ENCODE measurements around the gene SGTB. TPM values are rescaled to one million over a fixed set of nuclear protein-coding genes. Genes with fewer than 3 reads are reported as not detected.

SGTB gene
- total and polyA plus RNA-seq, 2 experiments from 2014 or later = 8.0 to 12.5 TPM

- no peak for TF ChIP-seq REST (IDR thresholded peaks at IDR 0.05; ENCODE audit: unreplicated experiment)
- TF ChIP-seq CTCF (conservative IDR thresholded peaks at IDR 0.05; ENCODE audit: low read depth in 2 of 2) = no peak
- TF ChIP-seq JUNB (IDR thresholded peaks at IDR 0.05; ENCODE audit: unreplicated experiment) = no peak
- no peak for TF ChIP-seq ZNF114 (CRISPR knock-in tag; IDR thresholded peaks at IDR 0.05)
- TF ChIP-seq NANOG (IDR thresholded peaks at IDR 0.05; ENCODE audit: borderline replicate concordance) = no peak
Observed at GRCh38 chr5:65771266-65771665, 49.4 kb upstream of the SGTB start (continued).

- H3K27me3 Mint-ChIP-seq (ENCODE audit: insufficient read depth, low read depth, poor library complexity) = peaks cover 3% of the 10 kb centered on the region
- no peak overlapping the region for H3K4me2 ChIP-seq
- peaks cover 8% of the 10 kb centered on the region for H3K4me1 Mint-ChIP-seq
- H3K9me2 ChIP-seq (ENCODE audit: insufficient read depth) = no peaks in the 10 kb centered on the region
- peaks cover 10% of the 10 kb centered on the region for H3K36me3 ChIP-seq (ENCODE audit: insufficient read depth)
- no peaks in the 10 kb centered on the region for H3K9me3 Mint-ChIP-seq
- DNase-seq (ENCODE audit: low spot score) (no peak), ATAC-seq (no peak)
- no peak overlapping the region for H3K4me3 Mint-ChIP-seq
- H3K27ac Mint-ChIP-seq = no peak overlapping the region
- H3K4me1 ChIP-seq (ENCODE audit: insufficient read depth) = no peaks in the 10 kb centered on the region
- peaks cover 9% of the 10 kb centered on the region; the same call in 1 of the 2 replicates for H3K79me2 ChIP-seq (replicated peaks; ENCODE audit: insufficient read depth)
- no peak overlapping the region for H3K27ac ChIP-seq (ENCODE audit: low read depth)
- H2AFZ ChIP-seq = no peak overlapping the region
- no peak overlapping the region for H3K4me3 ChIP-seq
- no peaks in the 10 kb centered on the region for H3F3A ChIP-seq (replicated peaks; ENCODE audit: low read depth)
- H3K27me3 ChIP-seq (ENCODE audit: insufficient read depth) = no peaks in the 10 kb centered on the region
- H4K20me1 ChIP-seq (replicated peaks; ENCODE audit: insufficient read depth) = 0 out of 2 replicates have a peak, but pooled peaks cover 4% of the 10 kb centered on the region
- peaks cover 31% of the 10 kb centered on the region for H3K36me3 Mint-ChIP-seq (ENCODE audit: low read depth)
- TF ChIP-seq ZNF462 (CRISPR knock-in tag; IDR thresholded peaks at IDR 0.05) (no peak), ZNF114 (CRISPR knock-in tag; IDR thresholded peaks at IDR 0.05) (no peak), ETS1 (IDR thresholded peaks at IDR 0.05) (no peak), CTCF (conservative IDR thresholded peaks at IDR 0.05; ENCODE audit: low read depth in 2 of 2) (no peak), CREB1 (CRISPR knock-in tag; IDR thresholded peaks at IDR 0.05; ENCODE audit: low read depth) (no peak), NANOG (IDR thresholded peaks at IDR 0.05; ENCODE audit: borderline replicate concordance) (no peak)
Observed at GRCh38 chr5:65769539-65769938, 47.6 kb upstream of the SGTB start.

Measured in GM23338 (cell line).